ENCODE measurements around the gene GEMIN4.
"Not testable (repeated sequence)": the region's sequence is repeated elsewhere in the genome, so short reads cannot be mapped to it uniquely, and the experiment has no call there.

- TF ChIP-seq POLR2A, CTCF (IDR thresholded peaks at IDR 0.05): not testable (repeated sequence)
Measured at GRCh38 chr17:755319-755961, 3.4 kb upstream of the GEMIN4 start.

Data from uterus (tissue), 2 donors.